22Rv1 (cell line): Measurements from ENCODE around the gene CRYBG2.

Source experiments
- ZFX ChIP-seq: fragments of 450-650 bp; IDR thresholded peaks from 2 replicates; pipeline ENCODE4 v1.6.1; 2017; ENCODE audit warnings: antibody characterized with exemption, borderline replicate concordance
- TF ChIP-seq, protein P1 (sequence below): fragments of 450-650 bp; IDR thresholded peaks from 2 replicates; pipeline ENCODE4 v1.5.1; 2017; ENCODE audit warnings: mild to moderate bottlenecking

DNA sequence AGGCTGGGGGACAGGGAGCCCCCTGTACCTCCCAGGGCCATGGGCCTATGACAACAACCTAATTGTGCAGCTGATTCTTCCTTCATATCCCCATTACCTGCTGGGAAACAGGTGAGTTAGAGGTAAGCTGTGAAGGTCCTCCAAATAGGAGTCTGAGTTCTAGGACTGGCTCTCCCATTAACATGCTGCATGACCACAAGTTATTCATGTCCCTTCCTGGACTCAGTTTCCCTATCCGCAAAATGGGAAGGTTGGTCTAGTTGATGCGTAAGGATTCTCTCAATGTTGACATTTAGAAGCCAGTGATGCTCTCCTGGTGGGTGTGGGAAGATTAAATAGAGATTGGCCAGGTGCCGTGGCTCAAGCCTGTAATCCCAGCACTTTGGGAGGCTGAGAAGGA lies 14.6 kb upstream of the CRYBG2 start:
- TF ChIP-seq, protein P1, sequence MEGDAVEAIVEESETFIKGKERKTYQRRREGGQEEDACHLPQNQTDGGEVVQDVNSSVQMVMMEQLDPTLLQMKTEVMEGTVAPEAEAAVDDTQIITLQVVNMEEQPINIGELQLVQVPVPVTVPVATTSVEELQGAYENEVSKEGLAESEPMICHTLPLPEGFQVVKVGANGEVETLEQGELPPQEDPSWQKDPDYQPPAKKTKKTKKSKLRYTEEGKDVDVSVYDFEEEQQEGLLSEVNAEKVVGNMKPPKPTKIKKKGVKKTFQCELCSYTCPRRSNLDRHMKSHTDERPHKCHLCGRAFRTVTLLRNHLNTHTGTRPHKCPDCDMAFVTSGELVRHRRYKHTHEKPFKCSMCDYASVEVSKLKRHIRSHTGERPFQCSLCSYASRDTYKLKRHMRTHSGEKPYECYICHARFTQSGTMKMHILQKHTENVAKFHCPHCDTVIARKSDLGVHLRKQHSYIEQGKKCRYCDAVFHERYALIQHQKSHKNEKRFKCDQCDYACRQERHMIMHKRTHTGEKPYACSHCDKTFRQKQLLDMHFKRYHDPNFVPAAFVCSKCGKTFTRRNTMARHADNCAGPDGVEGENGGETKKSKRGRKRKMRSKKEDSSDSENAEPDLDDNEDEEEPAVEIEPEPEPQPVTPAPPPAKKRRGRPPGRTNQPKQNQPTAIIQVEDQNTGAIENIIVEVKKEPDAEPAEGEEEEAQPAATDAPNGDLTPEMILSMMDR = no peak
- no peak for TF ChIP-seq ZFX
